Activated T-cell treated with anti-CD3 and anti-CD28 coated beads, Interleukin-2, amount 50 U/mL, for 4 hours (primary cell): Measurements from ENCODE around the gene MAB21L4. TPM values are rescaled to one million over a fixed set of nuclear protein-coding genes. Genes with fewer than 3 reads are reported as not detected.

Experiments
- ATAC-seq, 2 donors: fragments of 200-7000 bp; cut with Tn5 transposase; one replicate each; pipeline ENCODE4 v1.10.0; 2021
- DNase-seq: peaks from one replicate; pipeline ENCODE4 v3.0.0-alpha.2; 2020
- H3K27me3 Mint-ChIP-seq: one replicate; pipeline ENCODE4 v1.8.0; 2021; ENCODE audit warnings: low read depth, mixed read lengths
- H3K36me3 Mint-ChIP-seq: one replicate; pipeline ENCODE4 v1.8.0; 2022; ENCODE audit warnings: mixed read lengths; ENCODE audit not compliant: insufficient read depth
- H3K4me1 Mint-ChIP-seq: one replicate; pipeline ENCODE4 v1.8.0; 2021; ENCODE audit warnings: low read depth, mixed read lengths
- H3K4me3 Mint-ChIP-seq: one replicate; pipeline ENCODE4 v1.8.0; 2021; ENCODE audit warnings: mild to moderate bottlenecking, moderate library complexity, mixed read lengths
- H3K9me3 Mint-ChIP-seq: one replicate; pipeline ENCODE4 v1.8.0; 2021; ENCODE audit warnings: mixed read lengths
- total RNA-seq, 3 donors: library from RNA; stranded (reverse); gene quantifications; one replicate each; pipeline ENCODE4 v1.2.1, GENCODE V29; 2021

MAB21L4 gene
- total RNA-seq, 3 donors from 2014 or later, result not detected

DNA sequence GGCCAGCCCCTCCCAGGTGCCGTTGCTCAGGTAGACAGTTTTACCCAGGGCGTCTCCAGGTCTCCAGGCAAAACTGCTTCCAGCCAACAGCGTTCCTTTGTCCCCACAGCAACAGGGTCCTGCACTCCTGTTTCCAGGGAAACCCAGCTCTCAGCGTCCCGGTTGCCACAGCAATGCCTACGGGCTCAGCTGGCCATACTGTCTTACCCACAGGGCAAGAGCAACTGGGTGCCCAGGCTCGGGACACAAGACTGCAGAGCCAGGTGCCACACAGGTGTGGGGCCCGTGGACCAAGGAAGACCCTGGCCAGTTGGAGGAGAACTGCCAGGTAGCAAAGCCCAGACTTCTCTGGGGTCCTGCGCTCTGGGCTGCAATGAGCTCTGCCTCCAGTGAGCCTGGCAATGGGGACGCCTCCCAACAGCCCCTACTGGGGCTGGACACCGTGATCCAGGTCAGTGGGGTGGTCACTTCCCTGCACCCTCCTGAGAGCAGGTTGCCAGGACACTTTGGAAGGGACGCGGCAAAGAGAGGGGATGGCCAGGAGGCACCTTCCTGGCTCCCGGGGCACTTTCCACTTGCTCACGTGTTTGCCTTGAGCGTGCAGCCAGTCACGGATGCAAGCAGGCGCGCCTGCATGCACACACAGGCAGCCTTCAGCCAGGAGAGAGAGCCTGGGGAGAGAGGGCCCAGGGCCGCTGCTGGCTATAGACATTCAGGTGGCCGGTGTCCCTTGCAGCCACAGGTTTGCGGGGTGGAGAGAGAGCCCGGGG lies 10.4 kb upstream of the MAB21L4 start, which contains the start of gene CROCC2:
TSS of gene CROCC2 (plus strand) at position 196 of the 770 bp plus-strand sequence. CDS start at position 374, 178 bp downstream.
- ATAC-seq (no peak), DNase-seq (no peak)
- no peak within 1 kb of the TSS for H3K4me3 Mint-ChIP-seq
- H3K36me3 Mint-ChIP-seq, result no peaks in the 10 kb centered on the region
- H3K4me1 Mint-ChIP-seq, result no peaks in the 10 kb centered on the region
- no peaks in the 10 kb centered on the region for H3K9me3 Mint-ChIP-seq
- peaks cover 6% of the 10 kb centered on the region for H3K27me3 Mint-ChIP-seq

DNA sequence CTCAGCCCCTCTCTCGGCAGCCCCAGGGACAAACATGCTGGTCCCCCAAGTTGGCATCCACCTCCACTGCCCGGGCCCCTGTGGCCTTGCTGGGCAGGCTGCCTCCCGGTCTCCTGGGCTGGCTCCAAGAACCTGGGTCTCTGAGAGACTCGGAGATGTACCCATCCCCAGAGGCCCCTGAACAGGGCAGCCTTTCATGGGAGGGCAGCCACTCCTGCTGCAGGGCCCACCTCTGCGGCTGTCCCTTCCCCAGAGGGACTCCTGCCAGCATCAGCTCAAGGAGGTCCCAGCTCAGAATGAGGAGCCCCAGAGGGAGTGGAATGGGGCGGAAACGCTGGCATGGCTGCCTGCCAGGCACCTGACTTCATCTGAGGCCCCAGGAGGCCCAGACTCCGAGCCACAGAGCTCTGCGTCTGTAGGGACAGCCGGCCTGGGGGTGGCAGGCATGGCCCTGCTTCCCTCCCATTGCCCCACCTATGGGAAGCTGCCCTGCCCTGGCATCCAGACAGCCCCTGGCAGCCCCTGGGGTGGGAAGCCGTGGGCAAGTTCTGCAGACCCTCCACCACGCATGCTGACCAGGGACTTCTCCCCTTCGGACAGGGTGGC lies 9.3 kb upstream of the MAB21L4 start:
- Mint-ChIP-seq H3K9me3 (no peaks in the 10 kb centered on the region), H3K27me3 (peaks cover 3% of the 10 kb centered on the region), H3K4me3 (no peak overlapping the region), H3K4me1 (no peaks in the 10 kb centered on the region), H3K36me3 (no peaks in the 10 kb centered on the region)
- ATAC-seq, result no peak
- DNase-seq, result no peak

DNA sequence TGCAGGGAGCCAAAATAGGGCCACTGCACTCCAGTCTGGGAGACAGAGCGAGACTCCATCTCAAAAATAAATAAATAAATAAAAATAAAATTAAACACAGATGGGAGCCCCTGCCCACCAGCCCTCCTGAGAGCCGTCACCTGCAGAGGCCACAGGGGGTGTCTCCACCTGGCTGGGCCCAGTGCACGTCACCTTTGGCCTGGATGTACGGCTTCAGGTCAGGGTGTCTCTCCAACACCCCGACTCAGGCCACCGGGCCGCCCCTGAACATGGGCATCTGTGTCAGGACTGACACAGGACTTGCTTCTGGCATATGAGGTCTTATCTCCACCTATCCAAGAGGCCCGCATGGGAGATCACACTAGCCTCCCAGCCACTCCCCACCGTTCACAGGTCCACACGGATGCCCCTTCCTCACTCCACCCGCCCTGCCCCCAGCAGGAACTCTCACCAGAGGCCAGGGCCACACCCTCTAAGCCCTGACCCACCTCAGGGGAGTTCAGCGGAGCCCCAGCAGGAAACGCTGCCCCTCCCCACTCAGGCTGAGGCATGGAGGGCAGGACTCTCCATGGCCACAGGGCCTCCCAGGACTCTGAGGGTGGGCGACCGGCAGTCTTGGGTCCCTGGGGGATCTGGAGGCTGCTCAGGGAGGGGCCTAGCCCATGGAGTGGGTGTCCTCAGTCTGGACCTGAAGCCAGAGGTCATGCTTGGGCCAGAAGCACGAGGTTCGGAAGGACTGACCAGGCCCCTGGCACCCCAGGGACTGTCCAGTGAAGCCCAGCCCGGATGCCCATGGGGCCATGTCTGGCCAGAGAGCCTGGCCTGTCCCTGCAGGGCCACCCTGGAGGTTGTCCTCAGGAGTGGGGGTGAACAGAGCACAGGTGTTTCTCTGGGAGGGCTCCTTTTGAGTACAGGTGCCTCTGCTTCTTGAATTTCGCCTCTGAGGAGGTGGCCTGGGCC lies 8.5 kb upstream of the MAB21L4 start:
- Mint-ChIP-seq H3K9me3 (no peaks in the 10 kb centered on the region), H3K36me3 (no peaks in the 10 kb centered on the region), H3K4me1 (no peaks in the 10 kb centered on the region), H3K4me3 (no peak overlapping the region), H3K27me3 (peaks cover 2% of the 10 kb centered on the region)
- DNase-seq, result no peak
- no peak for ATAC-seq

DNA sequence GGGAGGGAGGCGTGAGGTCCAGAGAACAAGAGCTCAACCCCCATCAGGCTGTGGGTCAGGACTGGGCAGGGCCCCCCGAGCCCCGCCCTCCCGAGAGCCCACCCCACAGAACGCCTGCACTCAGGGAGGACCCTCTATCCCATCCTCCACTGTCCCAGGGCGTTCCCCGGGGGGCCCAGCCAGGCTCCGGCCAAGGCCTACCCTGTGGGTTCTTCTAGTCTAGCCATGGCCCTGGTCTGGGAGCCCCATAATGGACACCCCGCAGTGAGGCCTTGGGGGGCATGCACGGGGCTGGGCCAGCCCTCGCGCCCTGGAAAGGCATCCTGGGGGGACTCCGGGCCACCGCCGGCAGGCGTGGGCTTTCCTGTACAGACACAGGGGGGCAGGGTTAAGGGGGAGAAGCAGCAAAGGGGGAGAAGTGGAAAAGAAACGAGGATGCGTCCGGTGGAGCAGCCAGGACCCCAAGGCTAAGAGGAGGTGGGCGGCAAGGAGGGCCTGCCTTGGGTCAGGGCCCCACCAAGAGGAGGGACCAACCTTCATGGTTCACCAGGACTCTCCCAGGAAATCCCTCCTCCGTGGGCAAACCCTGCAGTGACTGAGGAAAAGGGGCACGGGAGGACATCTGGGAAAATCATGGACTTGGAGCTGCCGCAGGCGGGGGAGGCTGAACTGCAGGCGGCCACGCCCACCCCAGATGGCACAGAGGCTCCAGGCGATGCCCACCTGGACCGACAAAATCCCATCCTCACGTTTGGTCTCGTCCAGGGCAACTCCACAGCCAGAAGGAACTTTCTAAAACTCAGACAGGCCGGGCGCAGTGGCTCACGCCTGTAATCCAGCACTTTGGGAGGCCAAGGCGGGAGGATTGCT lies 7.5 kb upstream of the MAB21L4 start:
- H3K4me3 Mint-ChIP-seq, result no peak overlapping the region
- ATAC-seq, result no peak
- peaks cover 5% of the 10 kb centered on the region for H3K27me3 Mint-ChIP-seq
- no peak for DNase-seq
- H3K9me3 Mint-ChIP-seq, result no peaks in the 10 kb centered on the region
- no peaks in the 10 kb centered on the region for H3K4me1 Mint-ChIP-seq
- no peaks in the 10 kb centered on the region for H3K36me3 Mint-ChIP-seq

DNA sequence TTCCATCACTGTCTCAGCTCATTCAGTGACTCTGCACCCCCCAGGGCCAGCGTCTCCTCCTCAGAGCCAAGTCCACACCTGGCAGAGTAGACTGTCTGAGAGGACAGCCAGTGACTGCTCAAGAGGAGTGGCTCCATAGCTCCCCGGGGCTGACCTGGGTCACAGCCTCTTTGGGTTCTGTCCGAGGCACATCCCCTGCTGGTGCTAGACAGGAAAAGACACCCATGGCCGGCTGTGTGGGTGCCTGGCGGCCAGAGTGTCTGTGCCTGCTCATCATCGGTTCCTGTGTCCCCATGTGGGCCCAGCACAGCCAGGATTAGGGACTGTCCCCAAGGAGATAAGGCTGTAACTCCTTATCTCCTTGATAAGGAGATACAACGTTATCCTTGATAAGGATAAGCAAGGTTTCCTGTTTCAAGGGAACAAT lies 6.7 kb upstream of the MAB21L4 start:
- H3K4me1 Mint-ChIP-seq, result no peaks in the 10 kb centered on the region
- no peak for DNase-seq
- no peak overlapping the region for H3K4me3 Mint-ChIP-seq
- H3K27me3 Mint-ChIP-seq, result peaks cover 10% of the 10 kb centered on the region
- ATAC-seq, result no peak
- H3K36me3 Mint-ChIP-seq, result no peaks in the 10 kb centered on the region
- H3K9me3 Mint-ChIP-seq, result no peaks in the 10 kb centered on the region

DNA sequence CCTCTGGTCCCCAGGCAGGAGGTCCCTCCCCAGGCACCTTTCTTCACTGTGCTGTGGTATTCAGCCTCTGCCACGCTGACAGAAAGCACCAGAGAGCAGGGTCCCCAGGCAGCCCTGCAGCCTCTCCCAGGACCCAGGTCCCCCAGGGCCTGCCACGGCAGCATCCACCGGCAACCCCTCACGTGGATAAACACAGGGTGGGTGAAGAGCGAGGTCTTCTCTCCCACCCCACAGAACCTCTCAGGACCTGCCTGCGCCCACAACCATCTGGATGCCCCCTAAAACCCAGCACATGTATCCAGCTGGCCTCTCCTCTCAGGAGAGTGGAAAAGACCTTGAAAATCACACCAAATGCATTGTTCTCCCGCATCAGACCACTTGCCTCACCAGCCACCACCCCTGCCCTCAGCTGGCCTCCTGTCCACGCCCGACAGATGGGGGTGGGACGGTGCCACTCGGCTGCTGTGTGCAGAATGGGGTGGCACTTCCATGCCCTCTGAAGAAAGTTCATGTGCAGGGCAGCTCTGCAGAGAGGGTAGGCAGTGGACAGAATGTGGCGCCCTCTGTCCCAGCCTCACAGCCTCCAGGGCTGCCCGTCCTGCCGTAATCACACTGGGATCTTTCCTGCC lies 6.1 kb upstream of the MAB21L4 start:
- no peaks in the 10 kb centered on the region for H3K9me3 Mint-ChIP-seq
- ATAC-seq (no peak), DNase-seq (no peak)
- no peak overlapping the region for H3K4me3 Mint-ChIP-seq
- H3K36me3 Mint-ChIP-seq, result no peaks in the 10 kb centered on the region
- no peaks in the 10 kb centered on the region for H3K4me1 Mint-ChIP-seq
- H3K27me3 Mint-ChIP-seq, result peaks cover 11% of the 10 kb centered on the region

DNA sequence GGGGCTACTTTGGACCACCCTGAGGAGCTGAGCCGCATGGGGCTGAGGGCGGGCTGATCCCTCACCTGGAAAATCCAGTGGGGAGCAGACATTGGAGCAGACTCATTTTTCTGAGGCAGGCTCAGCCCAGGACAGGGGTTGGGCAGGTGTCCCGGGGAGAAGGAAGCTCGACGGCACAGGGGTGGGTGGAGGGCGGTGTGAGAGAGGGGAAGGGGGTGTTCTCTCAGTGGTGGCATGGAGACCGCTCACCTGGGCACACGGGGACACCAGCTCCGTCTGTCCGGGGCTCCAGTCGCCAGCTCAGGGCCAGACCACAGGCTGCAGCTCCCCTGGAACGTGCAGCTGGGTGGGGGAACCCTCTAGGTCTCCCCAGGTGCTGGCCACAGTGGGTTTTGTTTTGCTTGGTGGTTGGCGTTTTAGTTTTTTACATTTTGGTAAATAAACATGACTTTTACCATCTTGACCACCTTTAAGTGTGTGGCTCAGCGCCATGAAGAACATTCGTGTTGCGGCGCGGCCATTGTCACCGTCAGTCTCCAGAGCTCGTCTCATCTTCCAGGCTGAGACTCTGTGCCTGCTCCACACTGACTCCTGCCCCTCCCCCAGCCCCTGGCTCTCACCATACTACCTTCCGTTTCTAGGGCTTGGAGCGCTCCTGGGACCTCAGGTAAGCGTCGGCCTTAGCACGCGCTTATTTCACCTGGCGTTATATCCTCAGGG lies 4.3 kb upstream of the MAB21L4 start:
- H3K36me3 Mint-ChIP-seq, result no peaks in the 10 kb centered on the region
- ATAC-seq (no peak), DNase-seq (no peak)
- H3K4me1 Mint-ChIP-seq, result no peaks in the 10 kb centered on the region
- no peak overlapping the region for H3K4me3 Mint-ChIP-seq
- H3K9me3 Mint-ChIP-seq, result no peaks in the 10 kb centered on the region
- peaks cover 9% of the 10 kb centered on the region for H3K27me3 Mint-ChIP-seq

DNA sequence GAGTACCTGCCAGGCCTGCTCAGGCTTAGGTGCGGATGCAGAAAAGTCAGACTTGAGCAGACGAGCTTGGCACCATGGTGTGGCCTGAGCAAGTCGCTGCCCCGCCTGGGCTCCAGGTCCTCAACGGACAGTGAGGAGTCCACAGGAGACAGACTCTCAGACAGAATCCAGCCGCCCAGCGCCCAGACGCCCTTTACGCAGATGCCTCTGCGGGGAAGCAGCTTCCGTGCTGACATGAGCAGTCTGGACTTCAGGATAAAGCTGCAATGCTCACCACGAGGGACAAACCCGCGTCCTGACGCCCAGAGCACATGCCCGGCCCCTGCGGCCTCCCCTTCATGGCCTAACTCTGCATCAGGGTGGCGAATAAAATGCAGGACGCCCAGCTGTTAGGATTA lies 3.5 kb upstream of the MAB21L4 start:
- no peaks in the 10 kb centered on the region for H3K9me3 Mint-ChIP-seq

DNA sequence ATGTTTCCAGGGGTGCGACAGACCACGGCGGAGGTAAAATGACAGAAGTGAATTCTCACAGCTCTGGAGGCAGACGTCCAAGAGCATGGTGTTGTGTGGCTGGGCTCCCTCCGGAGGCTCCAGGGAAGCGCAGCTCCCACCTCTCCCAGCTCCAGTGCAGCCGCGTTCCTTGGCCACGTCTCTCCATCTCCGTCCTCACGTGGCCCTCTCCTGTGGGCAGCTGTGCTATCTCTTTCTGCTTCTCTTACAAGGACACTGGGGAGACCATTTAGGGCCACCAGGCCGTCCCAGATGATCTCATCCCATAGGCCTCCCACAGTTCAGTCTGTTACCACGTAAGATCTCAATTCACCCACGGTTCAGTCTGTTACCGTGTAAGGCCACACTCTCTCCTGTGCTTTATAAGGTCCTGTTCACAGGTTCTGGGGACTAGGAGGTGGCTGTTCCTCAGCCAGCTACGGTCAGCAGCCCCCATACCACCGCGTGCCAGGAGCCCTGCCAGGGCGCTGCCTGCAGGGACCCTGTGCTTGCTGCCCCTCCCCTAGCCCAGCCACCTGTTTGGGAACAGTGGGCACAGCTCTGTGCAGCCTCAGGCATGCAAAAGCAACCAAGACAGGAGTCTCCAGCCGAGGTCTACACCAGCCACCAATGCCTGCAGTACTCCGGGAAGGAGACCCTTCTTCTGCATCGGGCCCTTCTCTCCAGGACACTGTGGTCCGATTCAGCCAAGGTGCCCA lies 2.9 kb upstream of the MAB21L4 start:
- Mint-ChIP-seq H3K27me3 (peaks cover 9% of the 10 kb centered on the region), H3K36me3 (no peaks in the 10 kb centered on the region), H3K9me3 (no peaks in the 10 kb centered on the region), H3K4me3 (no peak overlapping the region), H3K4me1 (no peaks in the 10 kb centered on the region)
- ATAC-seq, result no peak
- no peak for DNase-seq

More for the DNA sequence above, 3.5 kb upstream of the MAB21L4 start:
- H3K36me3 Mint-ChIP-seq, result no peaks in the 10 kb centered on the region
- DNase-seq (no peak), ATAC-seq (no peak)
- peaks cover 9% of the 10 kb centered on the region for H3K27me3 Mint-ChIP-seq
- no peak overlapping the region for H3K4me3 Mint-ChIP-seq
- H3K4me1 Mint-ChIP-seq, result no peaks in the 10 kb centered on the region

DNA sequence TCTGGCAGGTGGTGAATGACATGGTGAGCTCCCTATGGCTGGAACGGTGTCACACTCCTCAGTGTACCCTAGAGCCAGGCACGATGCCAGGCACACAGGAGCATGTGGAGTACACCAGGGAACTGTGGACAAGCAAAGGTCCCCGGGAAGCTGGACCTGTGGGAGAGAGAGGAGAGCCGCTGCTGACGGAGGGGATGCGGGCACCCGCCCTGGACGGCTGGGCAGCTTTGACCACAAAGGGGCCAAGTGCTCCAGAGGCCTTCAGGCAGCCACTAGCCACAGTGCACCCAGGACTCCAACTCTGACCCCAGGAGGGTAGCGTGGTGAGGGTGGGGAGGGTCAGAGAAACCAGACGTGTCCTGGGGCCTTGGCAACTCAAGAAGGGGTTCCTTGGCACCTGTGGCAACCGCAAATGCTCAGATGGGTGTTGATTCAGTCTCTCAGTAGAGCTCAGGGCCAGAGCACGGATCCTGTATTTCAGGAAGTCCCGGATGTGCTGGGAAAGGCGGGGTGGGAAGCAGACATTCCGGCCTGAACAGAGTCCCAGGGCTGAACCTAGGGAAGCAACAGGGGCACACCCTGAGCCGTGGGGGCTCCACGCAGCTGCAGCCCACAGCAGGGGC lies 2.3 kb upstream of the MAB21L4 start:
- ATAC-seq, result no peak
- Mint-ChIP-seq H3K4me1 (peaks cover 2% of the 10 kb centered on the region), H3K36me3 (no peaks in the 10 kb centered on the region), H3K4me3 (no peak overlapping the region), H3K9me3 (no peaks in the 10 kb centered on the region), H3K27me3 (peaks cover 9% of the 10 kb centered on the region)
- DNase-seq, result no peak

DNA sequence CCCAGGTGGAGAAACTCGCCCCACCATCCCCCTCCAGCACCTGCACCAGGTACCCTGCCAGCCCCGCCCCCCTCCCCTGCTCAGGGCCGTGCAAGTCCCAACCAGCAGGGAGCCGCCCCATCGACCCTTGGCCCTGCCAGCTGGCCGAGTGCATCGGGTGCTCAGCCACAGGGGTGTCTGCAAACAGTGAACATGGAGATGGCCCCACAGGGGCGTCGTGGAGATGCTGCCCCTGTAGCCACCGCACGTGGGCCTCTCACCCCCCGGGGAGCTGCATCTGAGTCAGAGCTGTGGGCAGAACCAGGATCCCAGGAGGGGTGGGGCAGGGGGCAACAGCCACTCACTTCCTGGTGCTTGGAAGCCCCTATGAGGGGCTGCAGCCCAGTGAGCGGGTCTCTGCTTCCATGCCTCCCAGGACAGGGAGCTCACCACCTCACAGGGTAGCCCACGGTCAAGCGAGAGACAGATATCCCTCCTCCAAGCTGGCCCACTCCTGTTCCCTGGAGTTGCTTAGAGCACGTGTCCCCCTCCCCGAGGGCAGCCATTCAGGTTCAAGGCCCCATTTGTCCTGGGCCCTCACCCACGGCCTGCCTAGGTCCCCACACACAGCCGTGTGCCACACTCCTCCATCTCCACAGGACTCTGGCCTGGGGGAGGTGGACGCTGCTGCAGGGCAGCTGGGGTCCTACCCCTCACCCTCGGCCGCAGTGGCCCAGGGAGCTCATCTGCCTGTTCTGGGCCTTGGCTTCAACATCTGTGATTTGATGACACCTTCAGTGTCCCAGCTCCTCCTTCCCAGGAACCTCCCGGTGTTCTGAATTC lies 1.1 kb upstream of the MAB21L4 start:
- peaks cover 2% of the 10 kb centered on the region for H3K4me1 Mint-ChIP-seq
- H3K36me3 Mint-ChIP-seq, result no peaks in the 10 kb centered on the region
- DNase-seq, result no peak
- peaks cover 9% of the 10 kb centered on the region for H3K27me3 Mint-ChIP-seq
- no peaks in the 10 kb centered on the region for H3K9me3 Mint-ChIP-seq
- ATAC-seq, result no peak
- H3K4me3 Mint-ChIP-seq, result no peak overlapping the region
